ENCODE results near the gene UBAP2. TPM values are rescaled to one million over a fixed set of nuclear protein-coding genes. Genes with fewer than 3 reads are reported as not detected.

The UBAP2 gene
- total RNA-seq, 4 donors from 2014 or later: 27.2 to 52.5 (median 32.9) TPM

DNA sequence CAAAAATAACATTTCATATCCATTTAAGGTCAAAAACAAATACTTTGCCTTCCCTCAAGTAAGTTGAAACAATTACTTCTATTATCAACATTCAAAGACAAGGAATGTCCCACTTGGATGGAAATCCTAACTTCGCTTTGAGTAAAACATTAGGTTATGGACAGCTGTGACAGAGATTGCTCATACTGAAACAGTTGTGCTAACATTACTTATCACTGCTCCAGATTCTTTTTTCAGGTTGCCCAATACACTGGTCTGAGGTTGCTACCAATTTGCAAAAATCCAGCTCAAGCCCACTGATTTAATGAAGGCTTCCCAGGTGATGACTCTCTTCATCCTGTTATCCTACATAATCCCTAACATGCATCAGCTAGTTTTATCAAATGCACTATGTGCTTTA lies 98.3 kb downstream of the UBAP2 start:
- WGBS: 83% methylated on average over 1 of the region's 1 CpG
- H3K27me3 ChIP-seq: no peaks in the 10 kb centered on the region
- H3K9me3 ChIP-seq: no peaks in the 10 kb centered on the region
- no peak overlapping the region for H3K27ac ChIP-seq
- no peaks in the 10 kb centered on the region for H3K4me1 ChIP-seq
- DNase-seq (ENCODE audit: low spot score in 2 of 2): no peak
- no peak overlapping the region for H3K4me3 ChIP-seq
- H3K36me3 ChIP-seq: peaks cover 42% of the 10 kb centered on the region
- no peak for TF ChIP-seq POLR2AphosphoS5 (IDR thresholded peaks at IDR 0.05)
- no peak for TF ChIP-seq CTCF (IDR thresholded peaks at IDR 0.05)
- no peak for TF ChIP-seq POLR2A (IDR thresholded peaks at IDR 0.05)
- no peak for TF ChIP-seq EP300 (IDR thresholded peaks at IDR 0.05)

- 95% methylated on average over 3 of the region's 3 CpGs for WGBS
- Histone ChIP-seq H3K36me3 (peaks cover 52% of the 10 kb centered on the region), H3K27me3 (no peaks in the 10 kb centered on the region), H3K27ac (no peak overlapping the region), H3K9me3 (no peaks in the 10 kb centered on the region), H3K4me1 (no peaks in the 10 kb centered on the region), H3K4me3 (no peak overlapping the region)
- TF ChIP-seq EP300 (IDR thresholded peaks at IDR 0.05) (no peak), POLR2A (IDR thresholded peaks at IDR 0.05) (no peak), POLR2AphosphoS5 (IDR thresholded peaks at IDR 0.05) (no peak), CTCF (IDR thresholded peaks at IDR 0.05) (no peak)
- DNase-seq (ENCODE audit: low spot score in 2 of 2): no peak
Observed at GRCh38 chr9:33946779-33947535, 101.7 kb downstream of the UBAP2 start.

DNA sequence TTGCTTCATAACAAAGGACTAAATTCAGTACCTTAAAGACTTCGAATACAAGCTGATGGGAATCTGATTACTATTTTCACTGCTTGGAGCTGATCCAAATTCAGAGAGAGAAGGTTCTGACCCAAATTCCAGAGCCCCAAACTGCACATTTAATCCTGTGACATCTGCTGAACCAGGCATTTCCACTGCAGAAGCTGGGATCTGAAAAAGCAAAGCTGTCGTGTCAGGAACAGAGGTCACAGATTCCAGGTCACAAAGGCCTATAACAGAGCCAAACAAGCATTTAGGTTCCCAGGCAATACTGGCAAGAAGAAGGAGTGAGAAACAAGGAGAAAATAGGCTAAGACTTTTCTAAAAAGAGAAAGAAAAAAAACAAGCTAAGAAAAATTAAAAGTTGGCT lies 105.3 kb downstream of the UBAP2 start:
- H3K27me3 ChIP-seq: no peaks in the 10 kb centered on the region
- no peaks in the 10 kb centered on the region for H3K9me3 ChIP-seq
- no peak for TF ChIP-seq POLR2AphosphoS5 (IDR thresholded peaks at IDR 0.05)
- TF ChIP-seq CTCF (IDR thresholded peaks at IDR 0.05): no peak
- no peak for TF ChIP-seq POLR2A (IDR thresholded peaks at IDR 0.05)
- no peak for TF ChIP-seq EP300 (IDR thresholded peaks at IDR 0.05)
- no peak for DNase-seq (ENCODE audit: low spot score in 2 of 2)
- H3K4me3 ChIP-seq: no peak overlapping the region
- H3K36me3 ChIP-seq: peaks cover 68% of the 10 kb centered on the region
- H3K27ac ChIP-seq: no peak overlapping the region
- no peaks in the 10 kb centered on the region for H3K4me1 ChIP-seq
- 74% methylated on average over 2 of the region's 2 CpGs for WGBS

GRCh38 chr9:33942471-33943083 lies 106.1 kb downstream of the UBAP2 start:
- H3K4me1 ChIP-seq: no peaks in the 10 kb centered on the region
- no peak overlapping the region for H3K27ac ChIP-seq
- WGBS: 96% methylated on average over 3 of the region's 3 CpGs
- H3K36me3 ChIP-seq: peaks cover 68% of the 10 kb centered on the region
- TF ChIP-seq EP300 (IDR thresholded peaks at IDR 0.05) (no peak), CTCF (IDR thresholded peaks at IDR 0.05) (no peak), POLR2AphosphoS5 (IDR thresholded peaks at IDR 0.05) (no peak), POLR2A (IDR thresholded peaks at IDR 0.05) (no peak)
- H3K4me3 ChIP-seq: no peak overlapping the region
- H3K9me3 ChIP-seq: no peaks in the 10 kb centered on the region
- no peak for DNase-seq (ENCODE audit: low spot score in 2 of 2)
- no peaks in the 10 kb centered on the region for H3K27me3 ChIP-seq

Data from suprapubic skin (tissue), 4 donors.